ENCODE measurements around the gene NELFCD. TPM values are rescaled to one million over a fixed set of nuclear protein-coding genes. Genes with fewer than 3 reads are reported as not detected.

Gene NELFCD
- total RNA-seq = 41.3 and 46.7 TPM in 2 replicates

- TF ChIP-seq CTCF (IDR thresholded peaks at IDR 0.05; ENCODE audit: extremely low read depth, low read depth, low read length) = no peak
- H3K4me2 ChIP-seq (ENCODE audit: insufficient read depth, low read length) = peak within 1 kb of the TSS; percentile 84
- H3K9me3 ChIP-seq (ENCODE audit: low read depth, low read length) = peaks cover 3% of the 10 kb centered on the region
- H4K20me1 ChIP-seq (ENCODE audit: insufficient read depth, low read length) = peaks cover 9% of the 10 kb centered on the region
- H2AFZ ChIP-seq (ENCODE audit: low read length) = peak within 1 kb of the TSS; percentile 96
- H3K79me2 ChIP-seq (ENCODE audit: insufficient read depth, low read length) = peaks cover 43% of the 10 kb centered on the region
- H3K4me1 ChIP-seq (ENCODE audit: insufficient read depth, low read length) = no peaks in the 10 kb centered on the region
- DNase-seq (ENCODE audit: insufficient read length, low spot score, missing footprints) = peak; percentile 100
- H3K27me3 ChIP-seq (ENCODE audit: insufficient read depth, low read length) = no peaks in the 10 kb centered on the region
- peak within 1 kb of the TSS; percentile 3 for H3K27ac ChIP-seq (ENCODE audit: low read depth, low read length)
- peaks cover 3% of the 10 kb centered on the region for H3K36me3 ChIP-seq (ENCODE audit: insufficient read depth, low read length)
- H3K4me3 ChIP-seq (ENCODE audit: insufficient read depth, low read length) = peak within 1 kb of the TSS; percentile 70
Measured at GRCh38 chr20:58980711-58981627, at the start of gene NELFCD. Gene NELFCD, plus strand, starts transcription at chr20:58981256. Its CDS starts 54 bp downstream, at chr20:58981310.

- Histone ChIP-seq H3K79me2 (ENCODE audit: insufficient read depth, low read length) (no peaks in the 10 kb centered on the region), H2AFZ (ENCODE audit: low read length) (no peak overlapping the region), H3K9me3 (ENCODE audit: low read depth, low read length) (no peaks in the 10 kb centered on the region), H3K4me2 (ENCODE audit: insufficient read depth, low read length) (no peak overlapping the region), H3K4me1 (ENCODE audit: insufficient read depth, low read length) (no peaks in the 10 kb centered on the region), H3K27ac (ENCODE audit: low read depth, low read length) (no peak overlapping the region), H3K36me3 (ENCODE audit: insufficient read depth, low read length) (no peaks in the 10 kb centered on the region), H4K20me1 (ENCODE audit: insufficient read depth, low read length) (no peaks in the 10 kb centered on the region), H3K27me3 (ENCODE audit: insufficient read depth, low read length) (peaks cover 4% of the 10 kb centered on the region), H3K4me3 (ENCODE audit: insufficient read depth, low read length) (no peak overlapping the region)
- DNase-seq (ENCODE audit: insufficient read length, low spot score, missing footprints) = no peak
- TF ChIP-seq CTCF (IDR thresholded peaks at IDR 0.05; ENCODE audit: extremely low read depth, low read depth, low read length) = no peak
Measured at GRCh38 chr20:58932170-58932569, 48.9 kb upstream of the NELFCD start.

GRCh38 chr20:58938078-58938477 is 43.0 kb upstream of the NELFCD start:
- Histone ChIP-seq H3K4me3 (ENCODE audit: insufficient read depth, low read length) (no peak overlapping the region), H3K36me3 (ENCODE audit: insufficient read depth, low read length) (no peaks in the 10 kb centered on the region), H4K20me1 (ENCODE audit: insufficient read depth, low read length) (peaks cover 2% of the 10 kb centered on the region), H3K4me2 (ENCODE audit: insufficient read depth, low read length) (no peak overlapping the region), H3K4me1 (ENCODE audit: insufficient read depth, low read length) (no peaks in the 10 kb centered on the region), H2AFZ (ENCODE audit: low read length) (no peak overlapping the region), H3K9me3 (ENCODE audit: low read depth, low read length) (no peaks in the 10 kb centered on the region), H3K27ac (ENCODE audit: low read depth, low read length) (no peak overlapping the region), H3K27me3 (ENCODE audit: insufficient read depth, low read length) (peaks cover 10% of the 10 kb centered on the region), H3K79me2 (ENCODE audit: insufficient read depth, low read length) (no peaks in the 10 kb centered on the region)
- TF ChIP-seq CTCF (IDR thresholded peaks at IDR 0.05; ENCODE audit: extremely low read depth, low read depth, low read length) = no peak
- no peak for DNase-seq (ENCODE audit: insufficient read length, low spot score, missing footprints)

- peaks cover 2% of the 10 kb centered on the region for H4K20me1 ChIP-seq (ENCODE audit: insufficient read depth, low read length)
- H3K4me1 ChIP-seq (ENCODE audit: insufficient read depth, low read length) = no peaks in the 10 kb centered on the region
- H3K79me2 ChIP-seq (ENCODE audit: insufficient read depth, low read length) = no peaks in the 10 kb centered on the region
- H2AFZ ChIP-seq (ENCODE audit: low read length) = no peak overlapping the region
- peaks cover 10% of the 10 kb centered on the region for H3K27me3 ChIP-seq (ENCODE audit: insufficient read depth, low read length)
- no peak overlapping the region for H3K4me3 ChIP-seq (ENCODE audit: insufficient read depth, low read length)
- no peaks in the 10 kb centered on the region for H3K9me3 ChIP-seq (ENCODE audit: low read depth, low read length)
- no peak overlapping the region for H3K4me2 ChIP-seq (ENCODE audit: insufficient read depth, low read length)
- no peak for DNase-seq (ENCODE audit: insufficient read length, low spot score, missing footprints)
- H3K36me3 ChIP-seq (ENCODE audit: insufficient read depth, low read length) = no peaks in the 10 kb centered on the region
- no peak for TF ChIP-seq CTCF (IDR thresholded peaks at IDR 0.05; ENCODE audit: extremely low read depth, low read depth, low read length)
- no peak overlapping the region for H3K27ac ChIP-seq (ENCODE audit: low read depth, low read length)
Measured at GRCh38 chr20:58938541-58938940, 42.5 kb upstream of the NELFCD start.

Measured in osteoblast (primary cell).